Ishikawa (cell line): ENCODE data around the gene GAS7.

ENCODE experiments used
- CEBPB ChIP-seq: IDR thresholded peaks from 2 replicates; pipeline ENCODE4 v1.6.1; 2012
- CREB1 ChIP-seq: IDR thresholded peaks from 2 replicates; pipeline ENCODE4 v1.6.1; 2012; ENCODE audit warnings: low read depth
- EGR1 ChIP-seq: IDR thresholded peaks from 2 replicates; pipeline ENCODE4 v1.6.1; 2012
- EP300 ChIP-seq: IDR thresholded peaks from 2 replicates; pipeline ENCODE4 v1.6.1; 2012; ENCODE audit warnings: borderline replicate concordance
- FOXM1 ChIP-seq: IDR thresholded peaks from 2 replicates; pipeline ENCODE4 v1.6.1; 2012; ENCODE audit warnings: low read depth, borderline replicate concordance
- MAX ChIP-seq: IDR thresholded peaks from 2 replicates; pipeline ENCODE4 v1.6.1; 2012
- NFIC ChIP-seq: IDR thresholded peaks from 2 replicates; pipeline ENCODE4 v1.6.1; 2012
- RAD21 ChIP-seq: IDR thresholded peaks from 2 replicates; pipeline ENCODE4 v1.6.1; 2012; ENCODE audit warnings: low read depth
- REST ChIP-seq: IDR thresholded peaks from 2 replicates; pipeline ENCODE4 v1.6.1; 2012; ENCODE audit warnings: low read depth, mild to moderate bottlenecking
- TAF1 ChIP-seq: IDR thresholded peaks from 2 replicates; pipeline ENCODE4 v1.6.1; 2012; ENCODE audit warnings: low read depth, mild to moderate bottlenecking
- TCF12 ChIP-seq: IDR thresholded peaks from 2 replicates; pipeline ENCODE4 v1.6.1; 2012; ENCODE audit warnings: low read depth
- TEAD4 ChIP-seq: IDR thresholded peaks from 2 replicates; pipeline ENCODE4 v1.6.1; 2012
- USF1 ChIP-seq: IDR thresholded peaks from 2 replicates; pipeline ENCODE4 v1.6.1; 2012
- YY1 ChIP-seq: IDR thresholded peaks from 2 replicates; pipeline ENCODE4 v1.6.1; 2012; ENCODE audit warnings: low read depth
- ZBTB7A ChIP-seq: IDR thresholded peaks from 2 replicates; pipeline ENCODE4 v1.6.1; 2012; ENCODE audit warnings: low read depth

GAS7 gene

GRCh38 chr17:10139577-10139976 is 58.8 kb downstream of the GAS7 start:
- TF ChIP-seq YY1 (no peak), EP300 (no peak), TEAD4 (no peak), CREB1 (no peak), USF1 (no peak), FOXM1 (no peak), RAD21 (no peak), ZBTB7A (no peak), REST (no peak), NFIC (no peak), MAX (no peak), TAF1 (no peak), TCF12 (no peak), CEBPB (no peak), EGR1 (no peak)

- TF ChIP-seq TEAD4 (no peak), CEBPB (no peak), EP300 (no peak), EGR1 (no peak), CREB1 (no peak), MAX (no peak), USF1 (no peak), RAD21 (no peak), FOXM1 (no peak), REST (no peak), NFIC (no peak), ZBTB7A (no peak), TAF1 (no peak), YY1 (no peak), TCF12 (no peak)
Observed at GRCh38 chr17:10136258-10136981, 62.0 kb downstream of the GAS7 start.

GRCh38 chr17:10135539-10136257 is 62.7 kb downstream of the GAS7 start:
- TF ChIP-seq FOXM1 (no peak), TAF1 (no peak), MAX (no peak), RAD21 (no peak), TEAD4 (no peak)

- TF ChIP-seq ZBTB7A (no peak), REST (no peak), NFIC (no peak), YY1 (no peak), TAF1 (no peak), FOXM1 (no peak), RAD21 (no peak), MAX (no peak), TCF12 (no peak), EP300 (no peak), CREB1 (no peak), EGR1 (no peak), TEAD4 (no peak), USF1 (no peak), CEBPB (no peak)
Observed at GRCh38 chr17:10130677-10131076, 67.7 kb downstream of the GAS7 start.
